Mucosa of descending colon (tissue), 3 donors: ENCODE data around the gene NHS. TPM values are rescaled to one million over a fixed set of nuclear protein-coding genes. Genes with fewer than 3 reads are reported as not detected.
A peak's percentile ranks its signal among the peaks of the same experiment; 100 is the strongest.

Experiments
- ATAC-seq: fragments of 200-7000 bp; cut with Tn5 transposase; one replicate; pipeline ENCODE4 v1.9.1; 2020; ENCODE audit warnings: mild to moderate bottlenecking, moderate library complexity
- DNase-seq, 3 donors: peaks; one replicate each; pipeline ENCODE4 v3.0.0-alpha.2; 2020
- H3K36me3 ChIP-seq: fragments of 200-600 bp; one replicate; pipeline ENCODE4 v1.8.0; 2021; ENCODE audit warnings: low read depth, mild to moderate bottlenecking
- H3K4me1 ChIP-seq: fragments of 200-600 bp; one replicate; pipeline ENCODE4 v1.8.0; 2021; ENCODE audit warnings: low read depth, mild to moderate bottlenecking
- H3K4me3 ChIP-seq: fragments of 200-600 bp; one replicate; pipeline ENCODE4 v1.8.0; 2021; ENCODE audit warnings: mild to moderate bottlenecking
- H3K9me3 ChIP-seq: fragments of 200-600 bp; one replicate; pipeline ENCODE4 v1.8.0; 2021; ENCODE audit warnings: mild to moderate bottlenecking
- intact Hi-C, 2 donors: fragments of 100-400 bp; cut with DNase I in 1 of 2; cut with micrococcal nuclease in 1 of 2; formaldehyde crosslinking; loops; one replicate each; pipeline versions ENCODE4 v1.11.0 to v1.11.1; 2022; cut with DNase I, micrococcal nuclease
- total RNA-seq, 3 donors: library from RNA; stranded (reverse); fragmentation: NEBNext Ultra II Directional in 2 of 3; extraction: Animal tissue kit (Norgen Biotek cat#: 25700) in 2 of 3; gene quantifications; one replicate each; pipeline versions ENCODE4 v1.2.1 to v1.2.4, GENCODE V29; 2021 to 2023
- TF ChIP-seq, protein P1 (sequence below): fragments of 200-600 bp; IDR thresholded peaks from one replicate; pipeline ENCODE4 v1.8.0; 2022; ENCODE audit warnings: antibody characterized with exemption, mild to moderate bottlenecking
- donor health status: DM: no; HTN: no; CAD: no; lungs with moderate emphysema.
- donor health status: DM: no; HTN: no; CAD: no.
- donor health status: DM: no; HTN: yes; CAD: no.

The NHS gene
- total RNA-seq, 3 donors from 2014 or later, result 1.8 to 11.7 (median 2.1) TPM

- H3K9me3 ChIP-seq, result no peaks in the 10 kb centered on the region
- TF ChIP-seq, protein P1, sequence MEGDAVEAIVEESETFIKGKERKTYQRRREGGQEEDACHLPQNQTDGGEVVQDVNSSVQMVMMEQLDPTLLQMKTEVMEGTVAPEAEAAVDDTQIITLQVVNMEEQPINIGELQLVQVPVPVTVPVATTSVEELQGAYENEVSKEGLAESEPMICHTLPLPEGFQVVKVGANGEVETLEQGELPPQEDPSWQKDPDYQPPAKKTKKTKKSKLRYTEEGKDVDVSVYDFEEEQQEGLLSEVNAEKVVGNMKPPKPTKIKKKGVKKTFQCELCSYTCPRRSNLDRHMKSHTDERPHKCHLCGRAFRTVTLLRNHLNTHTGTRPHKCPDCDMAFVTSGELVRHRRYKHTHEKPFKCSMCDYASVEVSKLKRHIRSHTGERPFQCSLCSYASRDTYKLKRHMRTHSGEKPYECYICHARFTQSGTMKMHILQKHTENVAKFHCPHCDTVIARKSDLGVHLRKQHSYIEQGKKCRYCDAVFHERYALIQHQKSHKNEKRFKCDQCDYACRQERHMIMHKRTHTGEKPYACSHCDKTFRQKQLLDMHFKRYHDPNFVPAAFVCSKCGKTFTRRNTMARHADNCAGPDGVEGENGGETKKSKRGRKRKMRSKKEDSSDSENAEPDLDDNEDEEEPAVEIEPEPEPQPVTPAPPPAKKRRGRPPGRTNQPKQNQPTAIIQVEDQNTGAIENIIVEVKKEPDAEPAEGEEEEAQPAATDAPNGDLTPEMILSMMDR, result no peak
- ATAC-seq, result no peak
- no peaks in the 10 kb centered on the region for H3K4me1 ChIP-seq
- no peak overlapping the region for H3K4me3 ChIP-seq
- H3K36me3 ChIP-seq, result no peaks in the 10 kb centered on the region
- DNase-seq, result no peak
- intact Hi-C loops, result no loop called here
These were observed 96.9 kb downstream of the NHS start for GRCh38 chrX:17471861-17472260.

GRCh38 chrX:17472424-17472823, 97.4 kb downstream of the NHS start:
- DNase-seq (no peak), ATAC-seq (peak; percentile 29)
- Histone ChIP-seq H3K36me3 (no peaks in the 10 kb centered on the region), H3K9me3 (no peaks in the 10 kb centered on the region), H3K4me1 (no peaks in the 10 kb centered on the region), H3K4me3 (no peak overlapping the region)
- TF ChIP-seq, protein P1, result no peak
- intact Hi-C loops, result no loop called here

DNA sequence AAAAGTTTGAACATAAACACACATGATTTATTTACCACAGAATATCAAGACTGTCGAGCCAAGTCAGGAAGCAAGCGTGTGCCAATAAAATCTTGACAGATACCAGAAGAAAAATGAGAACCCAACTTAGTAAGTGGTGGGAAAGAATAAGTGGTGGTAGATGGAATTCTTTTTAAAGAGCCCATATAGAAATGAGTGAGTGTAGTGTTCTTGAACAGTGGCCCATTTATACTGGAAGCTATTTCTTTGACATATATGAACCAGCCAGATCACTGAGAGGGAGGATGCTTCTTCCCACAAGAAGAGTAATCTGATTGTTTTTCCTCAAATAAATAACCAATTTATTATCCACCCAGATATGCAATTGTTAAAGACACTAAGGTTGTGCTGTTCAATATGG, 98.0 kb downstream of the NHS start:
- intact Hi-C loops, result no loop called here
- DNase-seq (no peak), ATAC-seq (no peak)
- Histone ChIP-seq H3K4me3 (no peak overlapping the region), H3K4me1 (no peaks in the 10 kb centered on the region), H3K36me3 (no peaks in the 10 kb centered on the region), H3K9me3 (no peaks in the 10 kb centered on the region)
- TF ChIP-seq, protein P1, result no peak

DNA sequence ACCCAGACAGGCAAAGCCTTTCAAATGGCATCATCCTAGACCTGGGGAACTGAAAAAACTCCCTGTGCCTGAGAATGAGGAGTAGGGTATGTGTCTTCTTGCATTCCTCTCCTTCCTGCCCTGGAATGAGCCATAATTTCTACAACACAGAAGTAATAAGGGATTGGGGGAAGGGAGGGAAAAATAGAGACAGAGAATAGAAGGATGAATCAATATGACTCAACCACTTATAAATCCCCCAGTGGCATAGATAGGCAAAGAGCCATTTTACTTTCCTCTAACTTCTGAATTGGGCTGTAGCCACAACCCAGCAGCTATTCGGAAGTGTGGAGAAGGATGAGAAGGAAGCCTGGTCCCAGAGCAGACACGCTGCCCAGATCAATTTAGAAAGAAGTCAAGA, 99.9 kb downstream of the NHS start:
- Histone ChIP-seq H3K4me3 (no peak overlapping the region), H3K4me1 (no peaks in the 10 kb centered on the region), H3K36me3 (no peaks in the 10 kb centered on the region), H3K9me3 (no peaks in the 10 kb centered on the region)
- intact Hi-C loops, result no loop called here
- TF ChIP-seq, protein P1, result no peak
- DNase-seq (no peak), ATAC-seq (no peak)

GRCh38 chrX:17475449-17476217, 100.6 kb downstream of the NHS start:
- no peak for ATAC-seq
- intact Hi-C loops, result no loop called here
- DNase-seq, result no peak
- no peaks in the 10 kb centered on the region for H3K4me1 ChIP-seq
- H3K9me3 ChIP-seq, result no peaks in the 10 kb centered on the region
- H3K36me3 ChIP-seq, result no peaks in the 10 kb centered on the region
- H3K4me3 ChIP-seq, result no peak overlapping the region
- TF ChIP-seq, protein P1, result no peak
